Measurements from ENCODE around the gene ASPG.

- no peak for TF ChIP-seq CTCF (conservative IDR thresholded peaks at IDR 0.05)
- TF ChIP-seq EZH2 (IDR thresholded peaks at IDR 0.05; ENCODE audit: low read depth): no peak
These were observed 7.4 kb downstream of the ASPG start for GRCh38 chr14:104092931-104093365.

All from PC-9 (cell line).